Left lung (tissue), 10 donors: Measurements from ENCODE around the gene C22orf39. TPM values are rescaled to one million over a fixed set of nuclear protein-coding genes. Genes with fewer than 3 reads are reported as not detected.
"Not testable (repeated sequence)": the region's sequence is repeated elsewhere in the genome, so short reads cannot be mapped to it uniquely, and the experiment has no call there.

Experiments
- ATAC-seq: fragments of 200-7000 bp; cut with Tn5 transposase; one replicate; pipeline ENCODE4 v1.9.1; 2020; ENCODE audit warnings: moderate library complexity
- DNase-seq, 4 donors: peaks; one replicate each; pipeline ENCODE4 v3.0.0-alpha.2; 2013 to 2020
- H3K27ac ChIP-seq, 2 donors: fragments of 200-600 bp; sonication (generic) in 1 of 2; one replicate each; pipeline versions ENCODE4 v1.5.0 to v1.8.0; 2020 to 2021
- H3K27me3 ChIP-seq, 2 donors: fragments of 200-600 bp; sonication (generic) in 1 of 2; one replicate each; pipeline versions ENCODE4 v1.5.0 to v1.8.0; 2020 to 2021
- H3K36me3 ChIP-seq, 2 donors: fragments of 200-600 bp; sonication (generic) in 1 of 2; one replicate each; pipeline versions ENCODE4 v1.5.0 to v1.8.0; 2020 to 2021
- H3K4me1 ChIP-seq, 2 donors: fragments of 200-600 bp; one replicate each; pipeline ENCODE4 v1.8.0; 2021
- H3K4me3 ChIP-seq, 2 donors: fragments of 200-600 bp; sonication (generic) in 1 of 2; one replicate each; pipeline versions ENCODE4 v1.5.0 to v1.8.0; 2020 to 2021; ENCODE audit warnings: mild to moderate bottlenecking in 1 of 2
- H3K9me3 ChIP-seq, 2 donors: fragments of 200-600 bp; sonication (generic) in 1 of 2; one replicate each; pipeline versions ENCODE4 v1.5.0 to v1.8.0; 2020 to 2021
- CTCF ChIP-seq, 2 donors: fragments of 200-600 bp; sonication (generic) in 1 of 2; IDR thresholded peaks; one replicate each; pipeline versions ENCODE4 v1.5.0 to v1.8.0; 2021; ENCODE audit warnings: antibody characterized with exemption in 2 of 2
- intact Hi-C, 2 donors: fragments of 100-400 bp; cut with DNase I; formaldehyde crosslinking; loops; one replicate each; pipeline versions ENCODE4 v1.11.2 to v1.14.2; 2022
- polyA plus RNA-seq, 6 donors: library from polyadenylated mRNA; unstranded; fragments of 120-200 nt; gene quantifications; one replicate each; pipeline ENCODE4 v1.2.1, GENCODE V29; 2013; ENCODE audit not compliant: insufficient read length in 6 of 6
- total RNA-seq, 2 donors: library from RNA; stranded (reverse); fragmentation: NEBNext Ultra II Directional; extraction: Animal tissue kit (Norgen Biotek cat#: 25700); gene quantifications; one replicate each; pipeline ENCODE4 v1.2.1, GENCODE V29; 2021
- donor health status: DM: no; HTN: yes; CAD: no.
- donor health status: DM: no; HTN: no; CAD: no.

C22orf39 gene
- total and polyA plus RNA-seq, 8 donors = 30.1 to 42.9 (median 37.1) TPM

- peaks cover 0 to 47% of the 10 kb centered on the region in 2 donors for H3K36me3 ChIP-seq
- ATAC-seq = no peak
- H3K4me1 ChIP-seq = peaks cover 7 to 35% of the 10 kb centered on the region in 2 donors
- no peaks in the 10 kb centered on the region for H3K27me3 ChIP-seq
- H3K4me3 ChIP-seq = no peak overlapping the region
- intact Hi-C loops = no loop called here
- H3K9me3 ChIP-seq = no peaks in the 10 kb centered on the region
- DNase-seq = no peak
- no peak overlapping the region for H3K27ac ChIP-seq
- no peak for TF ChIP-seq CTCF (IDR thresholded peaks at IDR 0.05)
Measured at GRCh38 chr22:19449422-19449767, 1.9 kb upstream of the C22orf39 start.

DNA sequence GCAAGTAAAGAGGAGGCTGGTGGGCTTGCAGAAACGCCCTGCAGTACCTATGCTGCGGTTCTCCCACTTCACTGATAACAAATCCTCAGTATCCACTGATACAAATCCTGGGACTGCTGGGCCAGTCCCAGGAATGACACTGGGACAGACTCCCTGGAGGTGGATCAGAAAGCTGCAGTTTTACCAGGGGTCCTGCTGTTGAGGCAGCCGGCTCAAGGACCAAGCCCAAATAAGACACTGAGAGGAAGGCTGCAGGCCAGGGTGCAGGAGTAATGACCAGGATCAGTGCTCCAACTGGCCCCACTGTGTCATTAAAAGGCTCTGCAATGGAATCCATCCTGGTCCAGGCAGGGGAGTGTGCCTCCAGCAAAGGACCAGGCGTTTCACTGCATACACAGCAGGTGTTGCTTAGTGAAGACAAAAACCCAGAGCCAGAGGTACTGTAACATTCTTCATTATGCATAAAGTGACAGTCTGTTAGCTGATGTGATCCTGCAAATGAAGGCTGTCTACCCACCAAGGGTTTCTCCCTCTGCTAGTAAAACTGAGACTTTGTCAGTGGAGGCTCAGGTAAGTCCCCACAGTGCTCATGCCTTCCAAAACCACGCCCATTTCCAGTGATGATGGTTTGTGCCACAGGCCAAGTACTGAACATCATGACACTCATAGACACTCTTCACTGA, 1.4 kb upstream of the C22orf39 start:
- Histone ChIP-seq H3K27ac (no peak overlapping the region), H3K36me3 (peaks cover 0 to 47% of the 10 kb centered on the region in 2 donors), H3K9me3 (no peaks in the 10 kb centered on the region), H3K27me3 (no peaks in the 10 kb centered on the region), H3K4me1 (peaks cover 7 to 35% of the 10 kb centered on the region in 2 donors), H3K4me3 (peak overlapping the region in 1 of 2 donors; percentile 71)
- TF ChIP-seq CTCF (IDR thresholded peaks at IDR 0.05) = no peak
- DNase-seq = no peak
- intact Hi-C loops = no loop called here
- no peak for ATAC-seq

- intact Hi-C loops = no loop called here
- Histone ChIP-seq H3K4me3 (peak overlapping the region; percentile 71 to 76), H3K9me3 (no peaks in the 10 kb centered on the region), H3K4me1 (peaks cover 7 to 35% of the 10 kb centered on the region in 2 donors), H3K27me3 (no peaks in the 10 kb centered on the region), H3K36me3 (peaks cover 0 to 47% of the 10 kb centered on the region in 2 donors), H3K27ac (peak overlapping the region; percentile 83 to 92)
- DNase-seq = peak in 1 of 4 donors; percentile 54
- peak; percentile 66 for ATAC-seq
- no peak for TF ChIP-seq CTCF (IDR thresholded peaks at IDR 0.05)
Measured at GRCh38 chr22:19448076-19448607, 631 bp upstream of the C22orf39 start.

DNA sequence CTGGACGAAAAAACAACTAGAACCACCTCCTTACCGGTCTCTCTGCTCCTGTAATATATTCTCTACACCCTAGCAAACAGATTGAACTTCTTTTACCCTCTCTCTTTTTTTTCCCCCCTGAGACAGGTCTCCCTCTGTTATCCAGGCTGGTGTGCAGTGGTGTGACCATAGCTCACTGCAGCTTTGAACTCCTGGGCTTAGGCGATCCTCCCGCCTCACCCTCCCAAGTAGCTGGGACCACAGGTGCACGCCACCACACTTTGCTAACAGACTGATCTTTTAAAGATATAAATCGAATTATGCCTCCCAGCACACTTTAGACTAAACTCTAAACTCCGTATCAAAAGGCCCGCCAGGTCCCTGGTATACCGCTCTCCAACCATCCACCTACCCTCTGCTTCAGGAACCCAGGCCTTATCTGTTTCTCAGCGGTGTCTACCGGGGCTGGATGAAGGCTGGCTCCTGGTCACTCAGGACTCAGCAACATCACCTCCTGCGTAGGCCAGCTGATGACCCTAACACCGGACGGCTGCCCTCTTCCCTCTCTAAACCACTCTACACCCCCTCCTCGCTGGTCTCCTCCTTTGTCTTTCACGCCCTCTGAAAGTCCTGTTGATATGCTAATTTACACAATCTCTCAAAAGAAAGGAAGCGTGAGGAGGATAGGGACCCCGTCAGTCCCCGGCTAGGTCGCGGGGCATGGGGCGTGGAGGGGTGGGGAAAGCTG, 745 bp downstream of the C22orf39 start:
- DNase-seq = no peak
- no peak for TF ChIP-seq CTCF (IDR thresholded peaks at IDR 0.05)

GRCh38 chr22:19445279-19445982, 2.1 kb downstream of the C22orf39 start:
- H3K36me3 ChIP-seq = peaks cover 0 to 40% of the 10 kb centered on the region in 2 donors
- H3K27ac ChIP-seq, H3K27me3 ChIP-seq, H3K4me3 ChIP-seq, DNase-seq, intact Hi-C loops, H3K9me3 ChIP-seq, ATAC-seq: not testable (repeated sequence)
- peaks cover 7 to 35% of the 10 kb centered on the region in 2 donors for H3K4me1 ChIP-seq

More for the DNA sequence above, 745 bp downstream of the C22orf39 start:
- H3K9me3 ChIP-seq = no peaks in the 10 kb centered on the region
- H3K36me3 ChIP-seq = peaks cover 0 to 46% of the 10 kb centered on the region in 2 donors
- intact Hi-C loops = no loop called here
- peak overlapping the region; percentile 83 to 92 for H3K27ac ChIP-seq
- peak; percentile 22 for ATAC-seq
- peak overlapping the region; percentile 71 to 76 for H3K4me3 ChIP-seq
- peaks cover 7 to 35% of the 10 kb centered on the region in 2 donors for H3K4me1 ChIP-seq
- no peaks in the 10 kb centered on the region for H3K27me3 ChIP-seq
